Endothelial cell of umbilical vein (primary cell): ENCODE data around the gene DUS1L. TPM values are rescaled to one million over a fixed set of nuclear protein-coding genes. Genes with fewer than 3 reads are reported as not detected.

Source experiments
- BruUV-seq: library from RNA; stranded (reverse); fragments of 400-500 nt; replicated peaks from 2 replicates; lab custom pipeline; 2021; lab: Mats Ljungman, UMichigan
- CTCF ChIA-PET: fragments of 300-600, 350-600 bp; sonication (Branson Sonifier 250); formaldehyde crosslinking; loops from one replicate; lab custom pipeline; 2021; ENCODE audit warnings: antibody characterized with exemption, inconsistent platforms; lab: Charles Lee
- POLR2A ChIA-PET: fragments of 300-600, 350-600 bp; sonication (Branson Sonifier 250); formaldehyde crosslinking; loops from one replicate; lab custom pipeline; 2021; ENCODE audit warnings: antibody characterized with exemption, inconsistent platforms; lab: Charles Lee
- DNase-seq: peaks from one replicate; pipeline ENCODE4 v3.0.0-alpha.2; 2011; ENCODE audit warnings: low read depth, low spot score
- FAIRE-seq: peaks from 2 replicates; lab custom pipeline; 2011; peaks lifted over from hg19 to GRCh38; lab: Jason Lieb, UNC
- H2AFZ ChIP-seq: 2 replicates; pipeline ENCODE4 v1.6.0; 2012; ENCODE audit warnings: low read depth, low read length, control low read depth, inconsistent platforms
- H3K27ac ChIP-seq: 2 replicates; pipeline ENCODE4 v1.5.1; 2011; ENCODE audit warnings: low read depth, mild to moderate bottlenecking, control low read depth, low read length, moderate library complexity; ENCODE audit not compliant: insufficient read depth
- H3K27me3 ChIP-seq, 2 experiments: 2 replicates each; pipeline versions ENCODE4 v1.6.0 to v1.6.1; 2011; ENCODE audit warnings: low read length in 2 of 2, mixed read lengths in 1 of 2; ENCODE audit not compliant: control insufficient read depth in 2 of 2, insufficient read depth in 2 of 2
- H3K36me3 ChIP-seq, 2 experiments: 2 replicates in 1 of 2; 3 replicates in 1 of 2; pipeline ENCODE4 v1.5.1; 2011; ENCODE audit warnings: low read length in 2 of 2, mild to moderate bottlenecking in 1 of 2, moderate library complexity in 1 of 2; ENCODE audit not compliant: control insufficient read depth in 2 of 2, insufficient read depth in 2 of 2; ENCODE audit errors: extremely low read depth in 1 of 2
- H3K4me1 ChIP-seq: 3 replicates; pipeline ENCODE4 v1.5.1; 2011; ENCODE audit warnings: mild to moderate bottlenecking, low read length; ENCODE audit not compliant: control insufficient read depth, insufficient read depth; ENCODE audit errors: extremely low read depth
- H3K4me2 ChIP-seq: 2 replicates; pipeline ENCODE4 v1.6.1; 2011; ENCODE audit warnings: low read length, control low read depth, mixed read lengths; ENCODE audit not compliant: insufficient read depth
- H3K4me3 ChIP-seq, 3 experiments: fragments of 200-600 bp in 1 of 3; sonication (generic), shearing (Covaris generic) in 1 of 3; replicated peaks in 1 of 3; 2 replicates each; pipeline ENCODE4 v1.5.1; 2011 to 2016; ENCODE audit warnings: control low read depth in 3 of 3, low read length in 3 of 3, mild to moderate bottlenecking in 2 of 3, inconsistent platforms in 1 of 3, low read depth in 1 of 3, moderate library complexity in 1 of 3; ENCODE audit not compliant: insufficient read depth in 1 of 3
- H3K79me2 ChIP-seq: 2 replicates; pipeline ENCODE4 v1.6.0; 2012; ENCODE audit warnings: low read length, inconsistent platforms; ENCODE audit not compliant: control insufficient read depth, insufficient read depth
- H3K9ac ChIP-seq: replicated peaks from 2 replicates; pipeline ENCODE3; 2011; ENCODE audit warnings: low read length, control low read depth; ENCODE audit not compliant: insufficient read depth; ENCODE audit errors: extremely low read depth
- H3K9me1 ChIP-seq: replicated peaks from 3 replicates; pipeline ENCODE4 v1.6.0; 2011; ENCODE audit warnings: mild to moderate bottlenecking, low read length; ENCODE audit not compliant: control insufficient read depth, insufficient read depth; ENCODE audit errors: extremely low read depth
- H3K9me3 ChIP-seq: replicated peaks from 2 replicates; pipeline ENCODE4 v1.5.1; 2012; ENCODE audit warnings: low read length, inconsistent platforms; ENCODE audit not compliant: control insufficient read depth, insufficient read depth
- H4K20me1 ChIP-seq: replicated peaks from 2 replicates; pipeline ENCODE3; 2011; ENCODE audit warnings: mild to moderate bottlenecking, low read length; ENCODE audit not compliant: control insufficient read depth, insufficient read depth; ENCODE audit errors: extremely low read depth
- EZH2 ChIP-seq: IDR thresholded peaks from 2 replicates; pipeline ENCODE4 v1.6.1; 2012; ENCODE audit warnings: borderline replicate concordance, low read depth, mild to moderate bottlenecking, moderate library complexity, low read length, inconsistent platforms; ENCODE audit not compliant: severe bottlenecking
- FOS ChIP-seq: IDR thresholded peaks from 2 replicates; pipeline ENCODE4 v1.6.1; 2011; ENCODE audit warnings: mild to moderate bottlenecking, low read length, moderate library complexity, borderline replicate concordance; ENCODE audit not compliant: insufficient read depth
- GATA2 ChIP-seq: IDR thresholded peaks from 2 replicates; pipeline ENCODE4 v1.7.0; 2011; ENCODE audit warnings: low read depth, mild to moderate bottlenecking, moderate library complexity, mixed read lengths, low read length; ENCODE audit not compliant: insufficient read length, insufficient read depth
- JUN ChIP-seq: IDR thresholded peaks from 2 replicates; pipeline ENCODE4 v1.6.1; 2011; ENCODE audit warnings: borderline replicate concordance, low read depth; ENCODE audit not compliant: insufficient read length, insufficient read depth
- MAX ChIP-seq: IDR thresholded peaks from 2 replicates; pipeline ENCODE4 v1.6.1; 2011; ENCODE audit not compliant: insufficient read depth, insufficient read length
- MYC ChIP-seq: IDR thresholded peaks from one replicate; pipeline ENCODE4 v1.6.1; 2011; ENCODE audit warnings: mild to moderate bottlenecking, low read depth, low read length
- POLR2A ChIP-seq: IDR thresholded peaks from 2 replicates; pipeline ENCODE4 v1.6.1; 2012; ENCODE audit warnings: low read depth, mild to moderate bottlenecking, control low read depth, low read length
- POLR2AphosphoS5 ChIP-seq: IDR thresholded peaks from 2 replicates; pipeline ENCODE4 v1.6.1; 2012; ENCODE audit warnings: low read depth, mild to moderate bottlenecking, control low read depth, low read length, moderate library complexity; ENCODE audit not compliant: insufficient read depth
- dilution Hi-C: fragments of 300-500 bp; cut with MboI; formaldehyde crosslinking; loops from one replicate; pipeline ENCODE4 v1.15.0; 2019; ENCODE audit warnings: low sequenced_read_pairs; ENCODE audit not compliant: extremely low pct_ligation_motif_present
- intact Hi-C: fragments of 100-400 bp; cut with micrococcal nuclease; formaldehyde crosslinking; loops from one replicate; pipeline ENCODE4 v1.10.0; 2022
- polyA plus RNA-seq, 4 experiments: library from polyadenylated mRNA; depleted of rRNA in 3 of 4; stranded (reverse) in 3 of 4; unstranded in 1 of 4; fragments of >200 nt; gene quantifications; 2 replicates each; pipeline versions ENCODE4 v1.2.1 to v1.2.3, GENCODE V29; 2011 to 2012; ENCODE audit warnings: missing spikeins in 1 of 4
- total RNA-seq: library from RNA; stranded (reverse); gene quantifications from 2 replicates; pipeline ENCODE4 v1.2.3, GENCODE V29; 2021
- TF ChIP-seq, protein P1 (sequence below), 2 donors: IDR thresholded peaks; 1 replicate in 1 of 2; 2 replicates in 1 of 2; pipeline ENCODE4 v1.5.1; 2011; ENCODE audit warnings: low read length in 2 of 2, mild to moderate bottlenecking in 2 of 2, moderate library complexity in 2 of 2, control low read depth in 1 of 2, inconsistent platforms in 1 of 2, low read depth in 1 of 2; ENCODE audit not compliant: insufficient read depth in 1 of 2; ENCODE audit errors: extremely low read depth in 1 of 2

DUS1L gene
- total and polyA plus RNA-seq, 2 donors (not counting 3 experiments of a cell fraction or from before 2014, with no cell fraction given), result 60.1 to 92.9 TPM

DNA sequence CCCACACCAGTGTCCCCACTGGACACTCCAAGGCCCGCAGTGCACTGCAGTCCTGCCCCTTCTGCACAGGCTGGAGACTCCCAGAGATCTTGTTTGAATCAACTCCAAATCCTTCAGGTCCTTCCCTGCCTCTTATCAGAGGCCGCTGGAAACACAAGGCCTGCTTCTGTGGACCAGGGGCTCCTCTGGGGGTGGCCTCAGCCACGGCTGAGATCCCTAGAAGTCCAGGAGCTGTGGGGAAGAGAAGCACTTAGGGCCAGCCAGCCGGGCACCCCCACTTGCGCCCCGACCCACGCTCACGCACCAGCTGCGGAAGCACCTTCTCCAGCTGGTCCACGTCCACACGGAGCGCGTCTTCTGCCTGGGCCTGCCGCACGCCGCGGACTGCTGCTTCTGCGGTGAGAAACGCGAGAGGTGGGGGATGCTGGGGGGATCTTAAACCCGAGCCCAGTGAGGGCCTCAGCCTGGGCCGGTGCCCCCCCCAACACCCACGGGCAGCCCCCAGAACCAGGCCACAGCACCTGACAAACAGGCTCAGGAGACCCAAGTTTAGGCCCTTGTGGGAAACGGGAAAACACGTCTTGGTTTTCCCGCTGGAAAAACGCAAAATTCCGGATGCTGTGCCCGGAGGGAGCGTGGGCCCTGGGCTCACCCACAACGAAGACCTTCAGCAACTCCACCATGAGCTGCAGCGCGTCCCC, 46.5 kb downstream of the DUS1L start:
- intact Hi-C loops, result no loop called here
- no peaks in the 10 kb centered on the region for H3K27me3 ChIP-seq
- ChIA-PET CTCF (interaction anchor here (0.9 to 9.1 kb wide), 24 partner anchors 8 to 159 kb away, joined by 3 to 345 read pairs (median 5); partner anchors contain the start of genes DCXR, MAFG, NOTUM and RAC3), POLR2A (no interaction called here)
- no peak for TF ChIP-seq POLR2AphosphoS5
- no peak for TF ChIP-seq FOS
- no peak for TF ChIP-seq JUN
- TF ChIP-seq, protein P1, sequence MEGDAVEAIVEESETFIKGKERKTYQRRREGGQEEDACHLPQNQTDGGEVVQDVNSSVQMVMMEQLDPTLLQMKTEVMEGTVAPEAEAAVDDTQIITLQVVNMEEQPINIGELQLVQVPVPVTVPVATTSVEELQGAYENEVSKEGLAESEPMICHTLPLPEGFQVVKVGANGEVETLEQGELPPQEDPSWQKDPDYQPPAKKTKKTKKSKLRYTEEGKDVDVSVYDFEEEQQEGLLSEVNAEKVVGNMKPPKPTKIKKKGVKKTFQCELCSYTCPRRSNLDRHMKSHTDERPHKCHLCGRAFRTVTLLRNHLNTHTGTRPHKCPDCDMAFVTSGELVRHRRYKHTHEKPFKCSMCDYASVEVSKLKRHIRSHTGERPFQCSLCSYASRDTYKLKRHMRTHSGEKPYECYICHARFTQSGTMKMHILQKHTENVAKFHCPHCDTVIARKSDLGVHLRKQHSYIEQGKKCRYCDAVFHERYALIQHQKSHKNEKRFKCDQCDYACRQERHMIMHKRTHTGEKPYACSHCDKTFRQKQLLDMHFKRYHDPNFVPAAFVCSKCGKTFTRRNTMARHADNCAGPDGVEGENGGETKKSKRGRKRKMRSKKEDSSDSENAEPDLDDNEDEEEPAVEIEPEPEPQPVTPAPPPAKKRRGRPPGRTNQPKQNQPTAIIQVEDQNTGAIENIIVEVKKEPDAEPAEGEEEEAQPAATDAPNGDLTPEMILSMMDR (IDR thresholded peaks at IDR 0.05; ENCODE audit: extremely low read depth in 1 of 2, insufficient read depth in 1 of 2, low read depth in 1 of 2, low read length in 2 of 2), result no peak
- TF ChIP-seq GATA2, result no peak
- TF ChIP-seq EZH2, result no peak
- TF ChIP-seq POLR2A, result no peak
- no peak for TF ChIP-seq MYC
- no peak for TF ChIP-seq MAX
- no peak overlapping the region for H2AFZ ChIP-seq
- dilution Hi-C loops, result no loop called here
- H3K9ac ChIP-seq, result no peak overlapping the region
- BruUV-seq, result no TSS peak
- no peaks in the 10 kb centered on the region for H3K36me3 ChIP-seq
- FAIRE-seq (no peak), DNase-seq (no peak)
- no peaks in the 10 kb centered on the region for H3K9me1 ChIP-seq
- H3K4me1 ChIP-seq, result peaks cover 12% of the 10 kb centered on the region
- no peaks in the 10 kb centered on the region for H4K20me1 ChIP-seq
- H3K9me3 ChIP-seq, result no peaks in the 10 kb centered on the region
- no peak overlapping the region for H3K4me2 ChIP-seq
- H3K4me3 ChIP-seq, result no peak overlapping the region
- H3K79me2 ChIP-seq, result peaks cover 5% of the 10 kb centered on the region
- H3K27ac ChIP-seq, result no peak overlapping the region
